Measurements from ENCODE around the gene DEFB113.

GRCh38 chr6:49986551-49986950, 17.1 kb upstream of the DEFB113 start:
- TF ChIP-seq CTCF (IDR thresholded peaks at IDR 0.05) = no peak
- no peak for TF ChIP-seq EP300 (IDR thresholded peaks at IDR 0.05)
- TF ChIP-seq POLR2AphosphoS2 (conservative IDR thresholded peaks at IDR 0.05; ENCODE audit: low read length) = no peak
